ENCODE measurements around the gene RREB1.

GRCh38 chr6:7235712-7236305, 128.0 kb downstream of the RREB1 start:
- TF ChIP-seq POLR2A (IDR thresholded peaks at IDR 0.05; ENCODE audit: low read depth, low read length): no peak
- no peak for TF ChIP-seq CTCF (conservative IDR thresholded peaks at IDR 0.05; ENCODE audit: low read depth, low read length)
- TF ChIP-seq, protein P1, sequence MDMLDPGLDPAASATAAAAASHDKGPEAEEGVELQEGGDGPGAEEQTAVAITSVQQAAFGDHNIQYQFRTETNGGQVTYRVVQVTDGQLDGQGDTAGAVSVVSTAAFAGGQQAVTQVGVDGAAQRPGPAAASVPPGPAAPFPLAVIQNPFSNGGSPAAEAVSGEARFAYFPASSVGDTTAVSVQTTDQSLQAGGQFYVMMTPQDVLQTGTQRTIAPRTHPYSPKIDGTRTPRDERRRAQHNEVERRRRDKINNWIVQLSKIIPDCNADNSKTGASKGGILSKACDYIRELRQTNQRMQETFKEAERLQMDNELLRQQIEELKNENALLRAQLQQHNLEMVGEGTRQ (IDR thresholded peaks at IDR 0.05; ENCODE audit: low read depth, low read length): no peak
- TF ChIP-seq CEBPB (IDR thresholded peaks at IDR 0.05; ENCODE audit: low read depth, low read length): no peak
- TF ChIP-seq RAD21 (IDR thresholded peaks at IDR 0.05; ENCODE audit: low read length): no peak
- TF ChIP-seq MXI1 (IDR thresholded peaks at IDR 0.05; ENCODE audit: borderline replicate concordance, low read depth, low read length): no peak
- no peak for TF ChIP-seq MAZ (IDR thresholded peaks at IDR 0.05; ENCODE audit: borderline replicate concordance, low read depth, low read length)
- TF ChIP-seq MAFK (IDR thresholded peaks at IDR 0.05; ENCODE audit: low read depth, low read length): no peak
